Mesenchymal stem cell (in vitro differentiated cells and primary cell): ENCODE results near the gene TBPL1.

Source experiments
- DNase-seq: peaks from one replicate; pipeline ENCODE4 v3.0.0-alpha.2; 2013
- H2AFZ ChIP-seq: one replicate; pipeline ENCODE4 v1.6.1; 2013; ENCODE audit warnings: low read depth, mild to moderate bottlenecking, control low read depth, inconsistent platforms, low read length, moderate library complexity
- H2AK5ac ChIP-seq: 2 replicates; pipeline ENCODE4 v1.6.1; 2013; ENCODE audit warnings: low read length, moderate library complexity, mild to moderate bottlenecking, inconsistent platforms; ENCODE audit not compliant: severe bottlenecking
- H2BK120ac ChIP-seq: one replicate; pipeline ENCODE4 v1.6.1; 2013; ENCODE audit warnings: low read depth, mild to moderate bottlenecking, inconsistent platforms, low read length, moderate library complexity
- H2BK12ac ChIP-seq, 2 experiments: one replicate each; pipeline ENCODE4 v1.6.1; 2013; ENCODE audit warnings: inconsistent platforms in 2 of 2, low read length in 2 of 2, mild to moderate bottlenecking in 2 of 2, moderate library complexity in 2 of 2, control low read depth in 1 of 2
- H2BK15ac ChIP-seq: one replicate; pipeline ENCODE4 v1.6.1; 2013; ENCODE audit warnings: mild to moderate bottlenecking, low read depth, inconsistent platforms; ENCODE audit not compliant: poor library complexity, severe bottlenecking
- H2BK5ac ChIP-seq: 2 replicates; pipeline ENCODE4 v1.6.1; 2013; ENCODE audit warnings: low read depth, mild to moderate bottlenecking, low read length, control low read depth, inconsistent platforms; ENCODE audit not compliant: poor library complexity, severe bottlenecking
- H3K14ac ChIP-seq, 2 experiments: one replicate each; pipeline ENCODE4 v1.6.1; 2013; ENCODE audit warnings: inconsistent platforms in 2 of 2, low read length in 2 of 2, control low read depth in 1 of 2, mild to moderate bottlenecking in 1 of 2, moderate library complexity in 1 of 2
- H3K18ac ChIP-seq, 2 experiments: one replicate each; pipeline ENCODE4 v1.6.1; 2013; ENCODE audit warnings: inconsistent platforms in 2 of 2, low read length in 2 of 2, control low read depth in 1 of 2, low read depth in 1 of 2, mild to moderate bottlenecking in 1 of 2
- H3K23ac ChIP-seq, 2 experiments: one replicate each; pipeline ENCODE4 v1.6.1; 2013; ENCODE audit warnings: inconsistent platforms in 2 of 2, low read length in 2 of 2, mild to moderate bottlenecking in 2 of 2, moderate library complexity in 2 of 2, control low read depth in 1 of 2
- H3K27ac ChIP-seq: 2 replicates; pipeline ENCODE4 v1.5.1; 2013; ENCODE audit warnings: mild to moderate bottlenecking, moderate library complexity, low read length, control low read depth, inconsistent platforms; ENCODE audit not compliant: poor library complexity, severe bottlenecking
- H3K27me3 ChIP-seq, 2 experiments: 2 replicates each; pipeline versions ENCODE4 v1.6.1 to v1.7.0; 2013; ENCODE audit warnings: low read length in 2 of 2, mild to moderate bottlenecking in 2 of 2, moderate library complexity in 2 of 2, control low read depth in 1 of 2, inconsistent platforms in 1 of 2; ENCODE audit not compliant: control insufficient read depth in 1 of 2, insufficient read depth in 1 of 2
- H3K36me3 ChIP-seq, 2 experiments: 2 replicates each; pipeline versions ENCODE4 v1.6.1 to v1.7.0; 2013; ENCODE audit warnings: low read length in 2 of 2, control low read depth in 1 of 2, inconsistent platforms in 1 of 2, low read depth in 1 of 2, mild to moderate bottlenecking in 1 of 2; ENCODE audit not compliant: insufficient read depth in 2 of 2, control insufficient read depth in 1 of 2
- H3K4ac ChIP-seq, 2 experiments: one replicate each; pipeline ENCODE4 v1.6.1; 2013; ENCODE audit warnings: inconsistent platforms in 2 of 2, low read length in 2 of 2, mild to moderate bottlenecking in 2 of 2, moderate library complexity in 2 of 2, control low read depth in 1 of 2, low read depth in 1 of 2
- H3K4me1 ChIP-seq: 2 replicates; pipeline ENCODE4 v1.6.1; 2013; ENCODE audit warnings: low read depth, low read length, control low read depth; ENCODE audit not compliant: control insufficient read depth, insufficient read depth
- H3K4me2 ChIP-seq: 2 replicates; pipeline ENCODE4 v1.6.1; 2013; ENCODE audit warnings: low read length, mild to moderate bottlenecking, inconsistent platforms; ENCODE audit not compliant: poor library complexity, severe bottlenecking
- H3K4me3 ChIP-seq, 2 experiments: 2 replicates each; pipeline versions ENCODE4 v1.5.1 to v1.7.0; 2013; ENCODE audit warnings: low read length in 2 of 2, mild to moderate bottlenecking in 2 of 2, control low read depth in 1 of 2, low read depth in 1 of 2; ENCODE audit not compliant: insufficient read depth in 1 of 2
- H3K79me1 ChIP-seq: replicated peaks from 2 replicates; pipeline ENCODE4 v1.6.1; 2013; ENCODE audit warnings: mild to moderate bottlenecking, control low read depth, low read length, inconsistent platforms; ENCODE audit not compliant: poor library complexity, severe bottlenecking
- H3K9ac ChIP-seq: 2 replicates; pipeline ENCODE4 v1.7.0; 2013; ENCODE audit warnings: mild to moderate bottlenecking, low read length, moderate library complexity
- H3K9me3 ChIP-seq: 2 replicates; pipeline ENCODE4 v1.7.0; 2013; ENCODE audit warnings: mild to moderate bottlenecking, low read length; ENCODE audit not compliant: control insufficient read depth
- H4K8ac ChIP-seq: one replicate; pipeline ENCODE4 v1.6.1; 2013; ENCODE audit warnings: inconsistent platforms, mild to moderate bottlenecking, low read length, moderate library complexity
- H4K91ac ChIP-seq: one replicate; pipeline ENCODE4 v1.6.1; 2013; ENCODE audit warnings: mild to moderate bottlenecking, low read length, inconsistent platforms
- WGBS: methylation state at CpG from one replicate; pipeline ENCODE4 v1.1.7; 2013; ENCODE audit warnings: mixed read lengths; 5-methylcytosine and 5-hydroxymethylcytosine counted together

The TBPL1 gene

GRCh38 chr6:133997267-133997666, 44.2 kb downstream of the TBPL1 start:
- no peak for DNase-seq
- no peak overlapping the region for H2BK120ac ChIP-seq
- H3K4me2 ChIP-seq = no peak overlapping the region

GRCh38 chr6:133999305-133999704, 46.3 kb downstream of the TBPL1 start:
- Histone ChIP-seq H3K4me1 (peaks cover 3% of the 10 kb centered on the region), H3K4me3 (no peak overlapping the region), H4K8ac (no peak overlapping the region), H2BK120ac (no peak overlapping the region), H2BK12ac (no peak overlapping the region), H3K23ac (no peak overlapping the region), H3K79me1 (no peaks in the 10 kb centered on the region), H3K4me2 (no peak overlapping the region), H3K9me3 (no peaks in the 10 kb centered on the region), H4K91ac (no peak overlapping the region), H3K4ac (no peak overlapping the region), H3K9ac (no peak overlapping the region), H2AK5ac (no peak overlapping the region), H2BK15ac (no peak overlapping the region), H3K27me3 (no peaks in the 10 kb centered on the region), H2BK5ac (no peak overlapping the region), H3K36me3 (no peaks in the 10 kb centered on the region), H3K18ac (no peak overlapping the region), H2AFZ (no peak overlapping the region), H3K27ac (no peak overlapping the region), H3K14ac (no peak overlapping the region)
- no peak for DNase-seq

More at GRCh38 chr6:133997267-133997666, 44.2 kb downstream of the TBPL1 start:
- H2BK12ac ChIP-seq = no peak overlapping the region
- H3K4me1 ChIP-seq = no peaks in the 10 kb centered on the region
- no peak overlapping the region for H3K4ac ChIP-seq
- no peaks in the 10 kb centered on the region for H3K36me3 ChIP-seq
- 97% methylated on average over 3 of the region's 6 CpGs for WGBS
- H3K9me3 ChIP-seq = no peaks in the 10 kb centered on the region
- H2AFZ ChIP-seq = no peak overlapping the region
- no peaks in the 10 kb centered on the region for H3K27me3 ChIP-seq
- no peak overlapping the region for H2AK5ac ChIP-seq
- no peak overlapping the region for H4K8ac ChIP-seq
- no peaks in the 10 kb centered on the region for H3K79me1 ChIP-seq
- H4K91ac ChIP-seq = no peak overlapping the region
- no peak overlapping the region for H2BK15ac ChIP-seq
- no peak overlapping the region for H3K27ac ChIP-seq
- no peak overlapping the region for H3K23ac ChIP-seq
- H2BK5ac ChIP-seq = no peak overlapping the region
- no peak overlapping the region for H3K18ac ChIP-seq
- H3K14ac ChIP-seq = no peak overlapping the region
- H3K9ac ChIP-seq = no peak overlapping the region
- no peak overlapping the region for H3K4me3 ChIP-seq

GRCh38 chr6:134000443-134000842, 47.4 kb downstream of the TBPL1 start:
- H3K9me3 ChIP-seq = no peaks in the 10 kb centered on the region
- no peaks in the 10 kb centered on the region for H3K36me3 ChIP-seq
- no peak overlapping the region for H2AFZ ChIP-seq
- H3K23ac ChIP-seq = no peak overlapping the region
- H2BK12ac ChIP-seq = no peak overlapping the region
- no peak overlapping the region for H3K4me2 ChIP-seq
- no peak for DNase-seq
- no peak overlapping the region for H4K8ac ChIP-seq
- H3K27ac ChIP-seq = no peak overlapping the region
- H4K91ac ChIP-seq = no peak overlapping the region
- no peak overlapping the region for H2AK5ac ChIP-seq
- no peak overlapping the region for H2BK15ac ChIP-seq
- H3K14ac ChIP-seq = no peak overlapping the region
- no peak overlapping the region for H3K4ac ChIP-seq
- H3K4me3 ChIP-seq = no peak overlapping the region
- no peaks in the 10 kb centered on the region for H3K79me1 ChIP-seq
- peaks cover 3% of the 10 kb centered on the region for H3K4me1 ChIP-seq
- no peak overlapping the region for H3K9ac ChIP-seq
- no peak overlapping the region for H3K18ac ChIP-seq
- no peaks in the 10 kb centered on the region for H3K27me3 ChIP-seq
- no peak overlapping the region for H2BK120ac ChIP-seq
- no peak overlapping the region for H2BK5ac ChIP-seq
- 61% methylated on average over 3 of the region's 3 CpGs for WGBS

- no peak overlapping the region for H3K23ac ChIP-seq
Measured at GRCh38 chr6:134002821-134003220, 49.8 kb downstream of the TBPL1 start.

More at GRCh38 chr6:134002821-134003220, 49.8 kb downstream of the TBPL1 start:
- Histone ChIP-seq H3K27me3 (no peaks in the 10 kb centered on the region), H3K14ac (no peak overlapping the region), H3K4me1 (peaks cover 3% of the 10 kb centered on the region), H3K79me1 (no peaks in the 10 kb centered on the region), H4K8ac (no peak overlapping the region), H2AK5ac (no peak overlapping the region), H3K9me3 (no peaks in the 10 kb centered on the region), H3K36me3 (no peaks in the 10 kb centered on the region), H3K4ac (no peak overlapping the region), H3K18ac (no peak overlapping the region), H3K9ac (no peak overlapping the region), H3K4me3 (no peak overlapping the region), H2AFZ (no peak overlapping the region), H4K91ac (no peak overlapping the region), H2BK15ac (no peak overlapping the region), H2BK5ac (no peak overlapping the region), H2BK120ac (no peak overlapping the region), H2BK12ac (no peak overlapping the region), H3K4me2 (no peak overlapping the region), H3K27ac (peak overlapping the region; percentile 18)
- no peak for DNase-seq
- WGBS = 89% methylated on average over 5 of the region's 5 CpGs
